ENCODE data around the gene GBP5. TPM values are rescaled to one million over a fixed set of nuclear protein-coding genes. Genes with fewer than 3 reads are reported as not detected.

GBP5 gene
- total and polyA plus RNA-seq, 2 of the 13 experiments (the other 11 are each of a cell fraction or from before 2014, with no cell fraction given): 0.01 TPM; not detected in 1

GRCh38 chr1:89280766-89281165, 8.1 kb upstream of the GBP5 start:
- Histone ChIP-seq H3K27ac (ENCODE audit: extremely low read length, insufficient read depth, low read length) (no peak overlapping the region), H3K4me2 (ENCODE audit: low read depth, low read length) (no peak overlapping the region), H4K20me1 (ENCODE audit: insufficient read depth, low read length) (no peaks in the 10 kb centered on the region), H3K9me3 (ENCODE audit: low read length) (no peaks in the 10 kb centered on the region), H3K9ac (ENCODE audit: insufficient read depth, low read depth, low read length) (no peak overlapping the region), H3K4me1 (ENCODE audit: insufficient read depth, low read length) (no peaks in the 10 kb centered on the region), H3K27me3 (ENCODE audit: control insufficient read depth in 1 of 2, insufficient read depth in 2 of 2, low read length in 2 of 2) (no peaks in the 10 kb centered on the region), H3K79me2 (ENCODE audit: insufficient read depth, low read length) (no peaks in the 10 kb centered on the region), H3K4me3 (replicated peaks in 1 of 3; ENCODE audit: insufficient read depth in 1 of 3, low read depth in 2 of 3, low read length in 3 of 3) (no peak overlapping the region), H3K36me3 (replicated peaks in 1 of 2; ENCODE audit: control insufficient read depth in 1 of 2, insufficient read depth in 2 of 2, low read length in 2 of 2) (no peaks in the 10 kb centered on the region), H2AFZ (ENCODE audit: low read length) (no peak overlapping the region)
- intact Hi-C loops (cut with micrococcal nuclease; ENCODE audit: unreplicated experiment): no loop called here
- ATAC-seq (no peak), FAIRE-seq (no peak), DNase-seq (ENCODE audit: low spot score) (no peak)
- WGBS (ENCODE audit: low lambda C conversion rate): 2% methylated on average over 3 of the region's 3 CpGs
- ChIA-PET POLR2A (no interaction called here), CTCF (ENCODE audit: low intra/inter-chr PET ratio, low total read pairs) (no interaction called here)
- BruUV-seq (replicated peaks): no TSS peak
- in situ Hi-C loops (cut with HindIII; ENCODE audit: extremely low pct_ligation_motif_present, low pct_unique_long_range_greater_than_20kb): no loop called here
- TF ChIP-seq SALL1 (CRISPR knock-in tag; IDR thresholded peaks at IDR 0.05): no peak
- no peak for TF ChIP-seq ZNF20 (CRISPR knock-in tag; IDR thresholded peaks at IDR 0.05)
- TF ChIP-seq PHF21A (CRISPR knock-in tag; IDR thresholded peaks at IDR 0.05): no peak
- no peak for TF ChIP-seq SP2 (CRISPR knock-in tag; IDR thresholded peaks at IDR 0.05)
- TF ChIP-seq SOX5 (CRISPR knock-in tag; IDR thresholded peaks at IDR 0.05; ENCODE audit: borderline replicate concordance): no peak
- no peak for TF ChIP-seq ZNF710 (CRISPR knock-in tag; IDR thresholded peaks at IDR 0.05; ENCODE audit: borderline replicate concordance)
- no peak for TF ChIP-seq SNAPC4 (CRISPR knock-in tag; IDR thresholded peaks at IDR 0.05)
- TF ChIP-seq ZNF33B (CRISPR knock-in tag; IDR thresholded peaks at IDR 0.05): no peak
- no peak for TF ChIP-seq HMG20B (CRISPR knock-in tag; conservative IDR thresholded peaks at IDR 0.05)
- no peak for TF ChIP-seq ZSCAN22 (CRISPR knock-in tag; IDR thresholded peaks at IDR 0.05)
- TF ChIP-seq ZNF550 (CRISPR knock-in tag; IDR thresholded peaks at IDR 0.05; ENCODE audit: borderline replicate concordance): no peak
- no peak for TF ChIP-seq ZNF224 (CRISPR knock-in tag; IDR thresholded peaks at IDR 0.05)
- no peak for TF ChIP-seq POGZ (CRISPR knock-in tag; IDR thresholded peaks at IDR 0.05)
- no peak for TF ChIP-seq SAP130 (CRISPR knock-in tag; IDR thresholded peaks at IDR 0.05; ENCODE audit: low read depth)
- TF ChIP-seq ZNF350 (CRISPR knock-in tag; IDR thresholded peaks at IDR 0.05; ENCODE audit: borderline replicate concordance, low read depth): no peak
- no peak for TF ChIP-seq ZBTB14 (CRISPR knock-in tag; IDR thresholded peaks at IDR 0.05)
- no peak for TF ChIP-seq GZF1 (CRISPR knock-in tag; IDR thresholded peaks at IDR 0.05)
- TF ChIP-seq ZNF749 (CRISPR knock-in tag; IDR thresholded peaks at IDR 0.05; ENCODE audit: borderline replicate concordance): no peak
